CD1c-positive myeloid dendritic cell (primary cell): Measurements from ENCODE around the gene RNF213.
A peak's percentile ranks its signal among the peaks of the same experiment; 100 is the strongest.
"Not testable (repeated sequence)": the region's sequence is repeated elsewhere in the genome, so short reads cannot be mapped to it uniquely, and the experiment has no call there.

Experiments
- DNase-seq: peaks from one replicate; pipeline ENCODE4 v3.0.0-alpha.2; 2016; ENCODE audit errors: extremely low spot score

RNF213 gene

DNA sequence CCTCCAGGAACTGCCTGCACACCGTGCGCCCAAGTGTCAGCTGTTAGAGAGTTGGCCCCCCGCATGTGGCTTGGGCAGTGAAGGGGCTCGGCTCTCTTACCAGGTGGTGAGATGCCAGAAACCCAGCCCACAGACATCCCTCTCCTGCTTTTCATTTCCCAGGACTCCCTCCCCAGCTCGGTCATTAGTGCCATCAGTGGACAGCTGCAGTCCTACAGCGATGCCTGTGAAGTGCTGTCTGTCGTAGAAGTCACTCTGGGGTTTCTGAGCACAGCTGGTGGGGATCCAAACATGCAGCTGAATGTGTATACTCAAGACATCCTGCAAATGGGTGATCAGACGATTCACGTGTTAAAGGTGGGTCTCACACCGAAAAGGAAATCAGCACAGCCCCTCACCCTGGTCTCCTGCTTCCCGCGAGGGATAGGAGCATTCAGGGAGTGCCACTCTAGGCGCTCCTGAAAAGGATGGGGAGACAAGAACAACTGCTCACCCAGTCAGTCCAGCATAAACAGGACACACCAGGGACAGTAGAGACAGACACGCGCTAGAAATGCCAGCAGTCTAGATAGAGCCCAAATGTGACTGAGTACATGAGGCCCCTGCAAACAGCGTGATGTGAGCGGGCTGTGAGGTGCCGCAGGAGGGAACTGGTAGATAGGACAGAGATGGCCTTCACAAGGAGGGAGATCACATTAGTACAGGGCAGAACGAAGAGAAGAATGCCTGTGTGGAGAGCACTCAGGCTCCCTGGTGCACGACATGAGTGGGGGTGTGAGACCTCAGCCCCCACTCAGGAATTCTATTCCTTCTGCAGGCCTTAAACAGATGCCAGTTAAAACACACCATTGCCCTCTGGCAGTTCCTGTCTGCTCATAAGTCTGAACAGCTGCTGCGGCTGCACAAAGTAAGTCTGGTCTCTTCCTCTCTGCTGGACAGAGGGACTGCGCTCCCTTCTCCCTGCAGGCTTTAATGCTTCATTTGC lies 128.7 kb downstream of the RNF213 start:
- no peak for DNase-seq

DNA sequence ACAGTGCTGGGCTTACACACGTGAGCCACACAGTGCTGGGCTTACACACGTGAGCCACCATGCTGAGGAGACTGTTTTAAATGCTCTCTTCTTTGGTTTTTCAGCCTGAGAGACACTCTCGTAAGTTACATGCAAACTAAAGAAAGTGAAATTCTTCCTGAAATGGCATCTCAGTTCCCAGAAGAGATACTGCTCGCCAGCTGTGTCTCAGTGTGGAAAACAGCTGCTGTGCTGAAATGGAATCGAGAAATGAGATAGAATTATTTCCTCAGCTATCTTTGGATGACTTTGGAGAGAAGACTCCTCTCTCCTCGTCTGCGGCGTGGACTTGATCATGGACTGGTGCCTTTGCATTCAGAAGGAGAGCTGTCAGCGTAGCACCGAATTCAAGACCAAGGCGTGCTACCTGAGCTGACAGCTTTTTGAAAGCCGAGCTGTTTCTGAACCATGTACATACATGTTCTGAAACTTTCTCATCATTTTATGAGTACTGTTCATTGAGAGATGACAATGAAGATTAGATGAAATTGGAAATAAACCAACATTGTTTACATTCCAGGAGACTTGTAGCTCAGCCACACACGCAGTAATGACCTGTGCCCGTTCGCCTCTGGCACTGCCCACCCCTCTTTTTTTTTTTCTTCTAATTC lies 132.7 kb downstream of the RNF213 start:
- no peak for DNase-seq

DNA sequence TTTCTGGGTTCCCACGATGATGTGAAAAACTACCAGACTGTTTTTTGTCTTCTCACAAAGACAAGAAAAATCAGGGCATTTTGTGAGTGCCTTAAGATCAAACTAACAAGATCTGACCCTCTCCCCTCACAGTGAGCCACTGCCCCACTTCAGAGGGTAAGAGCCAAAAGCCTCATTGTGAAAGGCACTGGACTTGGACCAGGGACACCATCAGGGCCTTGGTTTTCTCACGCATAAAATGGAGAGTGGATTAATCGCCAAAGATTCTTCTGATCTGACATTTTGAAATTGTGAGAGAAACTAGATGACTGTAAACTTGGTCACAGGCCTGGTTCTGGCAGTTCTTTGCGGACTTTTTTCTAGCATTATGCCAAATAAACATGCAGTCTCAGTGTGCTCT lies 133.3 kb downstream of the RNF213 start:
- no peak for DNase-seq

DNA sequence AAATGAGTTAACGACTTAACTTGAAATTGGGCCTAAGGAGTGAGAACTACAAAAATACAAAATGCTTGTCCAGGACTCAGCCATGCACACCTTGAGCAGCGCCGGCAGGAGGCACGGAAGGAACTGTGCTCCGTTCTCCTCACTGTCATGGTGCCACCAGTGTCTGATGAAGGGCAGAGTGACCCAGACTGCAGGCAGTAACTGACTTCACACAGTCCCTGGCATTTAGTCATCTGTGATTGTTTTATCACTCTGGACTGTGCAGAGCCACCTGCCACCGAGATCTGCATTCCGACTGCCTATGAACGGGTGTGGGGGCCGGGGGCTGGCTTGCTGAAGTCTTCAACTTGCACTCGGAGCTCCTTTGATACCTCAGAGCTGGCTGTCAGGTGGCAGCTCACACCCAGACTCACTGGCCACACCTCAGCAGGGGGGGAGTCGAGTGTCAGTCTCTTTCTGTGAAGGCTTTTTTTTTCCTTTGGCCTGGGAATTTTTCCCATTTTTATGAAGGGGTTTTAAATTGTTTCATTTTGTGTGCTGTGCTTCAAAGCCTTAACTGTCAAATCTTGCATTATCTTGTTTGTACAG lies 134.1 kb downstream of the RNF213 start:
- DNase-seq, result no peak

DNA sequence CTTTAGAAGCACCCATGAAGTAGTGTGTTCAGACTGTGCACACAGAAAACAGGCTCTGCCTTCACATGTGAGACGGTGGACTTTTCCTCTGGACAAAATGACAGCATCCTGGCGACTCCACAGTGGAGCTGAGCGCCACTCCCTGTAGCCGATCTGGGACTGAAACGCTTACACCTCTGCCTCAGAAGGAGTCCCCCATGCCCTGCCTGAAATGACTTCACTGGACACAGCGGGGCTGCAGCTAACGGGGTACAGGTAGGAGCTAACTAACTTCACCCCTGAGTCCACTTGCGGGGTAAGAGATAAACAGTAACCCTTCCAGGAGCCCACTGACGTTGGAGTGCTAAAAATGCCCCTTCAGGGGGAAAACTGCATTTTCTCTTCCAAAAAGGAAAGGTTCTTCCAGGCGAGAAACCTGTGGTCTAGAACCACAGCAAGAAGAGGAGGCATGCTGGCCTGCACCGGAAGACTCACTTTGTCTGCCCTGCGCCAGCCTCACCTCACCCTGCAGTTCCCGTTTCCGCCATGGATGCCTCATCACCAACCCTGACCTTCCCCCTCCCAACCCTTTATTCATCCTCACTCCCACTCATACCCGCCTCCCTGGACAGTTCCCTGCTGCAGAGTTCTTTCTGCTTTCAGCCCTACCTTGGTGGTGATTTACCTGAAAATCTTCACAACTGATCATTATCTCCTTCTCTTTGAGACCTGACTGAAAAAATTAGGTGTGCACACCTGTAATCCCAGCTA lies 134.9 kb downstream of the RNF213 start:
- peak; percentile 6 for DNase-seq

DNA sequence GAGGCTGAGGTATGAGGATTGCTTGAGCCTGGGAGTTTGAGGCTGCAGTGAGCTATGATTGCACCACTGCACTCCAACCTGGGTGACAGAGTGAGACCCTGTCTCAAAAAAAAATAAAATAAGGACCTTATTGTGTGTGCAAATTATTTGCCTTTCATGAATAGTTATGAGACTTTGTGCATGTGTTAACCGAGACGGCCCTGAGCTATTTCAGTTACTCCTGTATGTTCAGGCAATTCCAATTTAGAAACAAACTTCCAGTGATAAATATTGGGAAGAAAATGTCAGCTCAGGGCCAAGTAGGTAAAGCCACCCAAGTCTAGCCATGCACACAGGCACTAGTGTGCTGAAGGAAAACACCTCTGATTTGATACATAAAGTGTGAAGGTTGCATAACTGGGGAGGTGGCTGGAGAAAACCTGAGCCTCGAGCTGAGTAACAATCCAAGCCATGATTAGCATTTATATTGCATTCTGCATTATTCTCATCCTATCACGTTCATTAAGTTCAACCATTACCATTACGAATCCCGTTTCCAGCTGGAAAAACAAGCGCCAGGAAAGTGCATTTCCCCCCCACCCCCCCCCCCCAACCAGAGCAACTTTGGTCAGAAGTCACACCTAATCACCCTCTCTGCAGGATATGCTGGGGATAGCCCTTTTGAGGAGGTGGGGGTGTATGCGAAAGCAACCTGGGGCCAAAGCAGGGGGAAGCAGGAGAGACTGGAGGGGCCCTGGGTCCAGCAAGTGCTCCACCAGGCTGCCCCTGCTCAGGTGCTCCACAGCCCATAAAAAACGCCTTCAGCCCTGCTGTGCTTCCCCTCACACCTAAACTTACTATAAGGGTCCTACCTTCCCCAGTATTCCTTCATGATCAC lies 135.7 kb downstream of the RNF213 start:
- DNase-seq, result no peak

DNA sequence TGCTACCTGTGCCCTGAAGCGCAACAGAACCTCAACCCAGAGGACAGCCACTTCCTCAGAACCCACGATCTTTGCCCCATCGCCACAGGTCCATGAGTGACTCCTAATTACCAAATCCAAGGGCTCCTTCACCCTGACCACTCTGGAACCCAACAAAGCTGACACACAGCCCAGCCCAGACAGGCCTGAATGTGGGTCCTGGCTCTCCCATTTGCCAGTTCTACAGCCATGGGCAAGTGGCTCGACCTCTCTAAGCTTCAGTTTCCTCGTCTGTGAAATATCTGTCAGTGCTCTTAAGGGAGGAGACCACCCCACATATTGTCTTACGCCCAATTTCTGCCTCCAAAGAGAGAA lies 136.4 kb downstream of the RNF213 start:
- DNase-seq, result no peak

DNA sequence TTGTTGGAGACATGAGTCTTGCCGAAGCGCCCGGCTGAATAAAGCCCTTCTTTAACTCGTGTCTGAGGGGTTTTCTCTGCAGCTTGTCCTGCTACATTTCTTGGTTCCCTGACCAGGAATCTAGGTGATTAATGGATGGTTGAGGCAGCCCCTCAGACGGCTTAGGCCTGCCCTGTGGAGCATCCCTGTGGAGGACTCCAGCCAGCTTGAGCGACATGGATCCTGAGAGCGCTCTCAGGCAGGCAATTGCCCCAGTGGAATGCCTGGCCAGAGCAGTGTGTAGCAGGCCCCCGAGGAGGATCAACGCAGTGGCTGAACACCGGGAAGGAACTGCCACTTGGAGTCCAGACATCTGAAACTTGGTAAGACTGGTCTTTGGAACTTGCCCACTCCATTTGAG lies 137.0 kb downstream of the RNF213 start:
- no peak for DNase-seq

DNA sequence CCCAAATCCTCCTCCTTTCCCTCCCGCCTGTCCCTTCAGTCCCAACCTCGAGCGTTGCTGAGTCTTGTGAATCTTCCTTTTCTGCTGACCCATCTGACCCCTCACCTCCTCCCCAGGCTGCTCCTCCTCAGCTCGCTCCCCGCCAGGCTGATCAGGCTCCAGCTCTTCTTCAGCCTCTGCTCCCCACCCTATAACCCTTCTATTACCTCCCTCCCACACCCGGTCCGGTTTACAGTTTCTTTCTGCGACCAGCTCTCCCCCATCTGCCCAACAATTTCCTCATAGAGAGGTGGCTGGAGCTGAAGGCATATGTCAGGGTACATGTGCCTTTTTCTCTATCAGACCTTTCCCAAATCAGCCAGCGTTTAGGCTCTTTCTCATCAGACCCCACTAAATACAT lies 140.4 kb downstream of the RNF213 start:
- not testable (repeated sequence) for DNase-seq

DNA sequence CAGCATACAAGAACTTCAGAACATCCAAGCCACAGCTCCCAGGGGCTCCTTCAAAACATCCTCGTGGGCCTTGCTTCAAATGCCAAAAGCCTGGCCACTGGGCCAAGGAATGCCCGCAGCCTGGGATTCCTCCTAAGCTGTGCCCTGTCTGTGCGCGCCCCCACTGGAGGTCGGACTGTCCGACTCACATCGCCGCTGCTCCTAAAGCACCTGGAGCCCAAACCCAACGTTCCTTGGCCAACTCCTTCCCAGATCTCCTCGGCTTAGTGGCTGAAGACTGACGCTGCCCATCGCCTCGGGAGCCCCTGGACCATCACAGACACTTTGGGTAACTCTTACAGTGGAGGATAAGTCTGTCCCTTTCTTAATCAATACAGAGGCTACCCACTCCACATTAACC lies 141.4 kb downstream of the RNF213 start:
- not testable (repeated sequence) for DNase-seq

DNA sequence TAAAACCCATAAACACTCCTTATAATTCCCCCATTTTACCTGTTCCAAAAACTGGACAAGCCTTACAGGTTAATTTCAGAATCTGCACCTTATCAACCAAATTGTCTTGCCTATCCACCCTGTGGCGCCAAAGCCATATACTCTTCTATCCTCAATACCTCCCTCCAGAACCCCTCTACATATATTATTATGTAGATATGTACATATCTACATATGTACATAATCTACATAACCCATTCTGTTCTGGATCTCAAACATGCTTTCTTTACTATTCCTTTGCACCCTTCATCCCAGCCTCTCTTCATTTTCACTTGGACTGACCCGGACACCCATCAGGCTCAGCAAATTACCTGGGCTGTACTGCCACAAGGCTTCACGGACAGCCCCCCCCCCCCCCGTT lies 142.3 kb downstream of the RNF213 start:
- DNase-seq, result no peak

DNA sequence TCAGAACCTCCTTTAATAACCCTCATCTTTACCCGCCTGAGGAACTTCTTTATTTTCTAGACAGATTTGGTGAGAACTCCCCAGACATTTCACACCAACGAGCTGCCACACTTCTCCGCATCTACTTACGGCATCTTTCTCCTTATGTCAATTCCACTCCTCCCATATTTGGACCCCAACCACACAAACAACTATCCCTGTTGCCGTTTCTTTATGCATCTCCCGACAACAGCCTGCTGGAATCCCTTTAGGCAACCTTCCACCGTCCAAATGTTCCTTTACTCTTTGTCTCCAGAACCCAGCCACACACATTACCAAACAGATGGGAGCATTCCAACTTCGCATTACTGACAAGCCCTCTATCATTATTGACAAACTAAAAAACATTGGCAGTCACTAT lies 145.5 kb downstream of the RNF213 start:
- DNase-seq, result no peak

DNA sequence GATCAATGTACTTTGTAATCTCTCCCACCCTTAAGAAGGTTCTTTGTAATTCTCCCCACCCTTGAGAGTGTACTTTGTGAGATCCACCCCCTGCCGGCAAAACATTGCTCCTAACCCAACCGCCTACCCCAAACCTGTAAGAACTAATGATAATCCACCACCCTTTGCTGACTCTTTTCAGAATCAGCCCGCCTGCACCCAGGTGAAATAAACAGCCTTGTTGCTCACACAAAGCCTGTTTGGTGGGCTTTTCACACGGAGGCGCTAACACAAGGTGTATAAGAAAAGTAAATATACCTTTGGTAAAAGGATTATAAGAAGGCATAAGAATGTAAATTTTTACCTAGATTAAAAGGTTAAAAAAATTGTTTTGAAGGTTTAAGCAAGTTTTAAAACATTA lies 147.3 kb downstream of the RNF213 start:
- not testable (repeated sequence) for DNase-seq

DNA sequence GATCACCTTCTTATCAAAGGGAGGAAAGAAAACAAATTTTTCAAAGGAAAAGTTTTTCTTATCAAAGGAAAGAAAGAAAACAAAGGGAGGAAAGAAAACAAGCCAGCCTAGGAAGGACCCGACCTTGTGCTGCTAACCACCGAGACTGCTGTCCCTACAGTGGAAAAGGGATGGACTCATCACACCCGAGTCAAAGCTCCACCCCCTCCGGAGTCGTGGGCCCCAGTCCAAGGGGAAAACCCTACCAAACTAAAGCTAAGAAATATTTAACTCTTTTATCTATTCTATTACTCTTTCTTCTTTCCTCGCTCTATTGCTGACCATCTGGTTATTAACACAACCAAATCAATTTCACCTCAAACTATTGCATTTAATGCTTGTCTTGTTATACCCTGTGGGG lies 148.2 kb downstream of the RNF213 start:
- DNase-seq, result no peak

DNA sequence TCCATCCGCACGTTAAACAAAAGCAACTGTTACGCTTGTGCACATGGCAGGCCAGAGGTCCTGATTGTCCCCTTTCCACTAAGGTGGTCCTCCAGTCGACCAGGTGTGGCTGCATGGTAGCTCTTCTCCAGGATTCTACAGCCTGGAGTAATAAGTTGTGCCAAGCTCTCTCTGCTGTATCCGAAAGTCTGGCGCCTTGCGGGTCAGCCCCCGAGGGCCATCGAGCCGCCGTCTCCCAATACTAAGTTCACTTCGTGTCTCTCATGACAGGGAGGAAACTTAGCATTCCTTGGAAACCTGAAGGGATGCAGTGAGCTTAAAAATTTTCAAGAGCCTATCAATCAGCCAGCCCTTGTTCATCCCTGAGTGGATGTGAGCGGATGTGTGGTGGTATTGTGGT lies 149.0 kb downstream of the RNF213 start:
- DNase-seq, result no peak

DNA sequence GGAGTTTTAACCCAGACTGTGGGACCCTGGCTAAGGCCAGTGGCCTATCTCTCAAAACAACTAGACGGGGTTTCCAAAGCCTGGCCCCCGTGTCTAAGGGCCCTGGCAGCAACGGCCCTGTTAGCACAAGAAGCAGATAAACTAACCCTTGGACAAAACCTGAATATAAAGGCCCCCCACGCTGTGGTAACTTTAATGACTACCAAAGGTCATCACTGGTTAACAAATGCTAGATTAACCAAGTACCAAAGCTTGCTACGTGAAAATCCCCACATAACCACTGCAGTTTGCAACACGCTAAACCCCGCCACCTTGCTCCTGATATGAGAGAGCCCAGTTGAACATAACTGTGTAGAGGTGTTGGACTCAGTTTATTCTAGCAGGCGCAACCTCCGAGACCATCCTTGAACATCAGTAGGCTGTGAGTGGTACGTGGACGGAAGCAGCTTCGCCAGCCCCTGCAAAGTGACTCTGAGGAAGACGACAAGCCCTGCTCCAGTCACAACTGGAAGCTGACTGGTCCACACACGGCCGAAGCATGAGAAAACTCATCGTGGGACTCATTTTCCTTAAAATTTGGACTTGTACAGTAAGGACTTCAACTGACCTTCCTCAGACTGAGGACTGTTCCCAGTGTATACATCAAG lies 149.9 kb downstream of the RNF213 start:
- not testable (repeated sequence) for DNase-seq

DNA sequence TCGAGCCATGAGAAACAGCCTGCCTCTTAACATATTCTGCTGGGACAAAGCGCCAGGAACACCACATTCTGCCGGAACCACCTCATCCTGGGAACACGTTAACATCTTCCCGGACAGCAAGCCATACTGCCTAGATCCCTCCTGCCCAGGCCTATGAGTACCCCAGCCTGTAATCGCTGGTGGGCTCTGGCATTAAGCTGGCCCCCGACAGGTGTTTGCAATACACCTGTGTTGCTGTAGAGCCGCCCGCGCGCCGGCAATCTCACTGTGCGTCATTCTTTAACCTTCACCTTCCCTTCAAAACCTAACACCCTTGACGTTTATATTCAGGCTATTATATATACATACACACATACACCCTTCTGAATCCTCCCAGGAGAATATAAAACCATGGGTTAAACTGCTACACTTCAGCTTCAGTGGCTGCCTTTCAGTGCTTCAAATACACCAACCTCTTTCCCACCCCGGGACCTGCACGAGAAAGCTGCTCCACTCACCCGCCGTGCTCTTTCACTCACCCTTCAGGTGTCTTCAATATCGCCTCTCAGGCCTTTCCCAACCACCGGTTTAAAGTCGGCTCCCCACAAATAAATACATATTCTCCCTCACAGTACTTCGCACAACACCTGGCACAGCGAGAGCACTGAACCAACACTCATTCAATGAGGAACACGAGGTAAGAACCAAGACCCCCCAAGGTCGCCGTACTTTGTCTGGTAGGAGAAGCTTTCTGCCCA lies 153.3 kb downstream of the RNF213 start:
- DNase-seq, result no peak

DNA sequence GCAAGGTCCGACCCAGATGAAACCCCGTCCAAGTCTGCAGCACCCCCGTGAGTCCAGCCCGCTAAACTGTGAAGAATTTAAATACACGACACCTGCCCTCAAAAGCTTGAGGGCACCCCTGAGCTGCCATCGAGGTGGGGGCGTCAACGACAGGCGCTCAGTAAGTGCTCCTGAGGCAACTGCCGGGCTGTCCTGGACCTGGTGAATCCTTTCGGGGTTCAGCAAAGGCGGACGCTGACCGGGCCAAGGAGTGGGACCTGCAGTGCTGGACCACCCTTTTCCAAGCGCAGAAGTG lies 153.8 kb downstream of the RNF213 start:
- no peak for DNase-seq

DNA sequence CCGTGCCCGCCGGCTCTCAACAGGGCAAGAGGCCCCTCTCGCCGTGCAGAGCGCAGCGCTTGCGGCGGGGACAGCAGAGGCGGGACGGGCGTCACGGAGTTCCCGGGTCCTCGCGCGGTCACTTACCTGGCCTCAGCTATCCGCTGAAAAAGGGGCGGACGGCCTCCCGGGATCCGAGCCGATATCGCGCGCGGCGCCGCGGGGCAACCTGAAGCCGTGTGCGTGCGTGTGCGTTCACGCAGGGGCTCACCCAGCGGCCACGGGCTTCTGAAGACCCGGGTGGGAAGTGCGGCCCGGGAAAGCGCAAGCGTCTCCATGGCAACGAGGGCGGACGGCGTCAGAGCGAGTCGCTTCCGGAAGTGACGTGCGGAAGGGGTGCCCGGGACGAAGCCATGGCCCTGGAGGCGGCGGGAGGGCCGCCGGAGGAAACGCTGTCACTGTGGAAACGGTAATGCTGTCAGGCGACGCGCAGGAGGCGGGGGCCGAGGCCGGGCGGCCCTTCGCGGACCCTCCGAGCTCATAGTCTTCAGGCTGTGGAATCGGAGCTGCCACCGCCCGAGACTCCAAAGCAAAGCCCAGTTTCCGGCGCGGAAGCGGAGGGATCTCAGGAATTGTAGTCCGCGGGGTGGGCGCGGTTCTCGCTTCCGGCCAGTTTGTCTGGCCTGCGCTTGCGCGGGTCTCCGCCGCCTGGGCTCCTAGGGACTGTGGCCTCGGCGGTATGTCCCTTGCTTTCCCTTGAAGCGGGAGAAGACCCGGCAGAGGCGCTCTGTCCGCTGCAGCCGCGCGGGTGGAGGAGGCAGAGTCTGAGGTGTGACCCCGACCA lies 154.4 kb downstream of the RNF213 start, which contains the start of gene ENDOV:
Gene ENDOV (plus strand): TSS at position 365 of the 823 bp plus-strand sequence. CDS start 28 bp downstream, at position 393.
- peak; percentile 99 for DNase-seq
